AG09319 (cell line): ENCODE measurements around the gene RCSD1.

Experiments
- DNase-seq: peaks from one replicate; pipeline ENCODE4 v3.0.0-alpha.2; 2010; ENCODE audit warnings: low read depth; ENCODE audit errors: extremely low read depth
- CTCF ChIP-seq: IDR thresholded peaks from 2 replicates; pipeline ENCODE4 v1.5.1; 2011; ENCODE audit warnings: low read depth, mild to moderate bottlenecking, inconsistent platforms, low read length, moderate library complexity

Gene RCSD1

GRCh38 chr1:167676916-167677848 lies 47.1 kb downstream of the RCSD1 start:
- no peak for DNase-seq
- no peak for TF ChIP-seq CTCF

- no peak for DNase-seq
- no peak for TF ChIP-seq CTCF
Observed at GRCh38 chr1:167678422-167678821, 48.4 kb downstream of the RCSD1 start.

GRCh38 chr1:167678838-167679237 lies 48.8 kb downstream of the RCSD1 start:
- DNase-seq, result no peak
- no peak for TF ChIP-seq CTCF

- TF ChIP-seq CTCF, result no peak
- no peak for DNase-seq
Observed at GRCh38 chr1:167679714-167680113, 49.7 kb downstream of the RCSD1 start.

- TF ChIP-seq CTCF, result no peak
- DNase-seq, result no peak
Observed at GRCh38 chr1:167681024-167681423, 51.0 kb downstream of the RCSD1 start.

- no peak for TF ChIP-seq CTCF
- DNase-seq, result no peak
Observed at GRCh38 chr1:167681451-167682098, 51.5 kb downstream of the RCSD1 start.

- no peak for DNase-seq
- TF ChIP-seq CTCF, result no peak
Observed at GRCh38 chr1:167683226-167683625, 53.2 kb downstream of the RCSD1 start.
